ENCODE data around the gene RCOR1. TPM values are rescaled to one million over a fixed set of nuclear protein-coding genes. Genes with fewer than 3 reads are reported as not detected.

Gene RCOR1
- polyA plus RNA-seq, 1 donor from 2014 or later: 10.4 TPM

DNA sequence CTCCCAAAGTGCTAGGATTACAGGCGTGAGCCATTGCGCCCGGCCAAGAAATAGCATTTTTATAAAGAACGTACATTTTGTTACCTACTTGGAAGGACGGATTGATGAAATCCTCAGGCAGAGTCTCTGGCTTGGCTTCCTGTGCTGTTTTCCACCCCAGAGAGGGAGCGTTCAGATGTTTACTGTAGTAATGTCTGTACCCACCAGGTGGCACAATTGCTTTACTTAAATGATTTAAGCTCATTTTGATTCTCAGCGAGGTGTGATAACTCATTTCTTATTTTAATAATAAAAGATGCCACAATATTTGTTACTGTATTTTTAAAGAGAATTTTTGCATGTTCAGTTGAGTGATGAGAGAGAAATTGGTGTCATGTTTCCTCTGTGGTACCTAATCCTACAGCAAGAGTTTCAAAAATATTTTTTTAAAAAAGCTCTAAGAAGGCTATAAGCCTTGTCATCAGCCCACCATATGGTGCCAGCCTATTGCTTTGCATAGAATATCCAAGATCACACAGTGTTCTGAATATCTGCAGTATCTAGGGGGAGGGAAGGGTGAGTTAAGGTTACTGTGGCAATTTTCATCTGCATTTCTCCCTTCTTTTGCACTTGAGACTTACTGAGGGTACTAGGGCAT, 102.2 kb downstream of the RCOR1 start:
- Histone ChIP-seq H3K9me2 (ENCODE audit: insufficient read depth, low read length) (no peaks in the 10 kb centered on the region), H3K27ac (ENCODE audit: low read length) (no peak overlapping the region), H3K79me2 (replicated peaks; ENCODE audit: insufficient read depth, low read length) (no peaks in the 10 kb centered on the region), H3F3A (ENCODE audit: insufficient read depth, low read length, poor library complexity, severe bottlenecking) (no peaks in the 10 kb centered on the region), H3K4me2 (ENCODE audit: low read length) (no peak overlapping the region), H4K20me1 (ENCODE audit: insufficient read depth) (no peaks in the 10 kb centered on the region), H3K36me3 (ENCODE audit: insufficient read depth, low read length) (no peaks in the 10 kb centered on the region), H3K9me3 (ENCODE audit: low read length) (no peaks in the 10 kb centered on the region), H3K27me3 (ENCODE audit: insufficient read depth, low read depth, low read length) (no peaks in the 10 kb centered on the region), H2AFZ (ENCODE audit: low read depth, low read length) (no peak overlapping the region), H3K4me3 (ENCODE audit: low read length) (no peak overlapping the region), H3K9ac (ENCODE audit: low read length) (no peak overlapping the region)
- TF ChIP-seq RAD21 (conservative IDR thresholded peaks at IDR 0.05): peak; percentile 85
- TF ChIP-seq, protein P1, sequence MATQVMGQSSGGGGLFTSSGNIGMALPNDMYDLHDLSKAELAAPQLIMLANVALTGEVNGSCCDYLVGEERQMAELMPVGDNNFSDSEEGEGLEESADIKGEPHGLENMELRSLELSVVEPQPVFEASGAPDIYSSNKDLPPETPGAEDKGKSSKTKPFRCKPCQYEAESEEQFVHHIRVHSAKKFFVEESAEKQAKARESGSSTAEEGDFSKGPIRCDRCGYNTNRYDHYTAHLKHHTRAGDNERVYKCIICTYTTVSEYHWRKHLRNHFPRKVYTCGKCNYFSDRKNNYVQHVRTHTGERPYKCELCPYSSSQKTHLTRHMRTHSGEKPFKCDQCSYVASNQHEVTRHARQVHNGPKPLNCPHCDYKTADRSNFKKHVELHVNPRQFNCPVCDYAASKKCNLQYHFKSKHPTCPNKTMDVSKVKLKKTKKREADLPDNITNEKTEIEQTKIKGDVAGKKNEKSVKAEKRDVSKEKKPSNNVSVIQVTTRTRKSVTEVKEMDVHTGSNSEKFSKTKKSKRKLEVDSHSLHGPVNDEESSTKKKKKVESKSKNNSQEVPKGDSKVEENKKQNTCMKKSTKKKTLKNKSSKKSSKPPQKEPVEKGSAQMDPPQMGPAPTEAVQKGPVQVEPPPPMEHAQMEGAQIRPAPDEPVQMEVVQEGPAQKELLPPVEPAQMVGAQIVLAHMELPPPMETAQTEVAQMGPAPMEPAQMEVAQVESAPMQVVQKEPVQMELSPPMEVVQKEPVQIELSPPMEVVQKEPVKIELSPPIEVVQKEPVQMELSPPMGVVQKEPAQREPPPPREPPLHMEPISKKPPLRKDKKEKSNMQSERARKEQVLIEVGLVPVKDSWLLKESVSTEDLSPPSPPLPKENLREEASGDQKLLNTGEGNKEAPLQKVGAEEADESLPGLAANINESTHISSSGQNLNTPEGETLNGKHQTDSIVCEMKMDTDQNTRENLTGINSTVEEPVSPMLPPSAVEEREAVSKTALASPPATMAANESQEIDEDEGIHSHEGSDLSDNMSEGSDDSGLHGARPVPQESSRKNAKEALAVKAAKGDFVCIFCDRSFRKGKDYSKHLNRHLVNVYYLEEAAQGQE (IDR thresholded peaks at IDR 0.05; ENCODE audit: borderline replicate concordance): no peak
- no peak for TF ChIP-seq EZH2 (IDR thresholded peaks at IDR 0.05; ENCODE audit: borderline replicate concordance, insufficient read depth, low read length, poor library complexity, severe bottlenecking)
- TF ChIP-seq CTCF (IDR thresholded peaks at IDR 0.05; ENCODE audit: poor library complexity, severe bottlenecking): peak; percentile 84
- TF ChIP-seq EP300 (conservative IDR thresholded peaks at IDR 0.05; ENCODE audit: poor library complexity, severe bottlenecking): no peak
- TF ChIP-seq SMC3 (conservative IDR thresholded peaks at IDR 0.05; ENCODE audit: poor library complexity): peak; percentile 84

- Histone ChIP-seq H3K4me3 (ENCODE audit: low read length) (no peak overlapping the region), H3K9me2 (ENCODE audit: insufficient read depth, low read length) (no peaks in the 10 kb centered on the region), H4K20me1 (ENCODE audit: insufficient read depth) (no peaks in the 10 kb centered on the region), H3K27me3 (ENCODE audit: insufficient read depth, low read depth, low read length) (no peaks in the 10 kb centered on the region), H2AFZ (ENCODE audit: low read depth, low read length) (no peak overlapping the region), H3K79me2 (replicated peaks; ENCODE audit: insufficient read depth, low read length) (no peaks in the 10 kb centered on the region), H3K4me2 (ENCODE audit: low read length) (no peak overlapping the region), H3K9me3 (ENCODE audit: low read length) (no peaks in the 10 kb centered on the region), H3K36me3 (ENCODE audit: insufficient read depth, low read length) (no peaks in the 10 kb centered on the region), H3K9ac (ENCODE audit: low read length) (no peak overlapping the region), H3F3A (ENCODE audit: insufficient read depth, low read length, poor library complexity, severe bottlenecking) (no peaks in the 10 kb centered on the region), H3K27ac (ENCODE audit: low read length) (no peak overlapping the region)
- TF ChIP-seq TAF1 (IDR thresholded peaks at IDR 0.05; ENCODE audit: low read depth) (no peak), MXI1 (conservative IDR thresholded peaks at IDR 0.05; ENCODE audit: poor library complexity, severe bottlenecking) (no peak), SMC3 (conservative IDR thresholded peaks at IDR 0.05; ENCODE audit: poor library complexity) (no peak)
- TF ChIP-seq, protein P1 (IDR thresholded peaks at IDR 0.05; ENCODE audit: borderline replicate concordance): no peak
These were observed 102.7 kb downstream of the RCOR1 start for GRCh38 chr14:102695167-102695555.

Measured in neural cell (in vitro differentiated cells).